ENCODE measurements around the gene GCGR.

Gene GCGR

DNA sequence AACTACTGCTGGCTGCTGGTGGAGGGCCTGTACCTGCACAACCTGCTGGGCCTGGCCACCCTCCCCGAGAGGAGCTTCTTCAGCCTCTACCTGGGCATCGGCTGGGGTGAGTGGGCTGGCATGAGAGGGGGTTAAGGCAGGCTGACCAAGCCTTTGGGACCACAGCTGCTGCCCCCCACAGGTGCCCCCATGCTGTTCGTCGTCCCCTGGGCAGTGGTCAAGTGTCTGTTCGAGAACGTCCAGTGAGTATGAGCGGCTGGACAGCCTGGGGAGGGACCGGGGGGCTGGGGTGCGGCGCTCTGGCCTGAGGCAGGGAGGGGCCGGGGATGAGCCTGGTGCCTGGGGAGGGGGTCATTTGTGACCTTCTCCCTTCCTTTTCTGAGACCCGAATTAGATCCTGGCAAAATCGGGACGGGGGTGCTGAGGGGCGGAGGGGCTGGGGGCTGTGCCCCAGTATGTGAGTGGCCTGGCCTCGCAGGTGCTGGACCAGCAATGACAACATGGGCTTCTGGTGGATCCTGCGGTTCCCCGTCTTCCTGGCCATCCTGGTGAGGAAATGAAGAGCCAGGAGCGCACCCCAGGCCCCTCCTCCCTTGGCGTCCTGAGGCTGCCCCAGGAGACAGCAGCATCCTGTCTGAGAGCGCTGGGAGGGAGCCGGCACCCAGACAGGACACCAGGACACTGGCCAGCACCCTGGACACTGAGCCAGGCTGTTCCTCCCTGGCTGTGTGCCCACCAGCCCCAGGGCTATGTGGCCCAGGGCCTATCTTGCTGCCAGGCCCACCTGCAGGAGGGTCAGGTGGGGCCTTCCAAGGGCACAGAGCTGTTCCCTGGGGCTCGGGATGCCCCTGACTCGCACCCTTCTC lies 8.0 kb downstream of the GCGR start:
- no peak for DNase-seq (ENCODE audit: low read depth in 4 of 4, low spot score in 1 of 4)

DNA sequence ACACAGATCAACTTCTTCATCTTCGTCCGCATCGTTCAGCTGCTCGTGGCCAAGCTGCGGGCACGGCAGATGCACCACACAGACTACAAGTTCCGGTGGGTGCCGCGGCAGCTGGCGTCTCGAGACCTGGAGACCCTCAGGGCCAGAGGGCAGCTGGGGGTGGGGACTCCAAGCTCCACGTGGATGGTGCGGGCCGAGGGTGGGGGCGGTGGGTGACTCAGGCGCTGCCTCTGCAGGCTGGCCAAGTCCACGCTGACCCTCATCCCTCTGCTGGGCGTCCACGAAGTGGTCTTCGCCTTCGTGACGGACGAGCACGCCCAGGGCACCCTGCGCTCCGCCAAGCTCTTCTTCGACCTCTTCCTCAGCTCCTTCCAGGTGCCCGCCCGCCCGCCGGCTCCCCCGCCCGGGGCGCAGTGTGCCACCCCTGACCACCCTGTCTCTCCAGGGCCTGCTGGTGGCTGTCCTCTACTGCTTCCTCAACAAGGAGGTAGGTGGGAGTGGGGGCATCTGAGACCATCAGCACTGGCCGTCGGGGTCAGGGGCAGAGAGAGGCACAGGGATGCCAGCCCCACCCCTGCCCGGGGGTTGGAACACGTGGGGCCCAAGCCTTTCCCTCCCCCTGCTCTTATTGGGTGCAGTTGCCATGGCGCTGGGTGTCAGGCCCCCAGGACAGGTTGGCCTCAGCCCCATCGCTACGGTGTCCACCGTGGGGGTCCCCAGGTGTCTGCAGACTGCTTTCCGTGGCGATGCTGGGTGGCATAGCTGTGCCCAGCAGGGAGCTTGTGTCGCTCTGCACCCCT lies 8.8 kb downstream of the GCGR start:
- no peak for DNase-seq (ENCODE audit: low read depth in 4 of 4, low spot score in 1 of 4)

DNA sequence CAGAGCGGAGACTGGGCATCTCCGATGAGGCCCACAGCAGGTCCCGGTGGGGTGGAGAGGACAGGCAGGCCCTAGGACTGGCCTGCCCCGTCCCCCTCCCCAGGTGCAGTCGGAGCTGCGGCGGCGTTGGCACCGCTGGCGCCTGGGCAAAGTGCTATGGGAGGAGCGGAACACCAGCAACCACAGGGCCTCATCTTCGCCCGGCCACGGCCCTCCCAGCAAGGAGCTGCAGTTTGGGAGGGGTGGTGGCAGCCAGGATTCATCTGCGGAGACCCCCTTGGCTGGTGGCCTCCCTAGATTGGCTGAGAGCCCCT lies 9.4 kb downstream of the GCGR start:
- no peak for DNase-seq (ENCODE audit: low read depth in 4 of 4, low spot score in 1 of 4)

DNA sequence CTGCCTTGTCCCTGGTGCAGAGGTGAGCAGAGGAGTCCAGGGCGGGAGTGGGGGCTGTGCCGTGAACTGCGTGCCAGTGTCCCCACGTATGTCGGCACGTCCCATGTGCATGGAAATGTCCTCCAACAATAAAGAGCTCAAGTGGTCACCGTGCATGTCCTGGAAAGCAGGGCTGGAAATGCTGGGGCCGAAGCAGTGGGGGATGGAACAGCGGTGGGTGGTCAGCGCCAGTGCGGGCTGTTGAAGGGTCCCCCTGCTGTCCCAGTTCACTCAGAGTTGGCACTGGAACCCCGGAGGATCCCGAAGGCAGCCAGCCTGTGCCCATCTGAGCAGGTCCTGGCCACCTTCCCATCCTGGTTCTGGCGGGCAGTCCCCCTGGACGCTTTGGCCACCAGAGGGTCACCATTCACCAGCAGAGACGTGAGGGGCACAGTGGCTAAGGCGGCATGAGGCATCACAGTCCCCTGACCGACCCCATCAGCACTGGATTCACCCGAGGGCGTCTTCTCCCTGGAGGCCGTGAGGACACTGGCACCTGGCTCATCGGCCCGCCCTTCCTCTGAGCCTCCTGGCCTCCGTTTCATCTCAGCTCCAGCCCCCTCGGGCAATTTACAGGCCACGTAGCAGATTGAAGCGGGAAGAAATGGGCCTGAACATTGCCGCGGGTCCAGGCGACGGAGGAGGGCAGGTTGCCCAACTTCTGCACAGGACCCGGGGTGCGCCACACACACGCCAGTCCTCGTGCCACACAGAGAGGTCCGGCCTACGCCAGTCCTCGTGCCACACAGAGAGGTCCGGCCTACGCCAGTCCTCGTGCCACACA lies 10.1 kb downstream of the GCGR start:
- no peak for DNase-seq (ENCODE audit: low read depth in 4 of 4, low spot score in 1 of 4)

DNA sequence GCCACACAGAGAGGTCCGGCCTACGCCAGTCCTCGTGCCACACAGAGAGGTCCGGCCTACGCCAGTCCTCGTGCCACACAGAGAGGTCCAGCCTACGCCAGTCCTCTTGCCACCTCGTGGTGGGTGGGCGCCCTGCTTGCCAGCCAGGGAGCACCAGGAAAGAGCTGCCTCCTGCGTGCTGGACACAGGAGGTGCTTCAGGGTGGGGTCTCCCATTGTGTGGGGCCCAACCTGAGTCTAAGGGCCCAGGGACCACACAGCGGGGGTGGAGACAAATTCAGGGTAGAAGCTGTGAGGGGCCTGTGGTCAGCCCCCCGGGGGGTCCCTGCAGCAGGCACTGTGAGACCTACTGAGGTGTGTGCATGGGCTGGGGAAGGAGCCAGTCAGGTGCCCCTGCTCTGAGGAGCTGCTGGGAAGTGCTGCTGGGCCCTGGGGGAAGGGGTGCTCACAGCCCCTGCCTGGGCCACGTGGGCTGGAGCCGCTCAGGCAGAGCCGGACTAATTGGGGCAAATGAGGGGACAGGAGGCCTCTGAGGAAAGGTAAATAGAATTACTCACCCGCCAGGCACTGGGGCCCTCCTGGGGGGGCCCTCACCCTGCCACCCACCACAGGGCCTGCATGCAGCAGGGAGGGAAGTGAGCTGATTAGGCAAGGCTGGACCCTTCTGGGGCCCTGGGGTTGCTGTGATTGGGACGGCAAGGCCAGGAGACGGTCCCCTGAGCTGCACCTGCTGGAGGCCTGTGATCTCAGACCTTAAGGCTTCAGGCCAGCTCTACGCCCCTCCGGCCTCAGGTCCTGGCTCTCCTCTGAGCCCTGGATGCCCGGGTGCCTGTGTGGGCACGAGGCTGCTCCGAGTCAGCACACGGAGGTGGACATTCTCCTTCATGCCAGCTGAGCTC lies 11.0 kb downstream of the GCGR start:
- no peak for DNase-seq (ENCODE audit: low read depth in 4 of 4, low spot score in 1 of 4)

DNA sequence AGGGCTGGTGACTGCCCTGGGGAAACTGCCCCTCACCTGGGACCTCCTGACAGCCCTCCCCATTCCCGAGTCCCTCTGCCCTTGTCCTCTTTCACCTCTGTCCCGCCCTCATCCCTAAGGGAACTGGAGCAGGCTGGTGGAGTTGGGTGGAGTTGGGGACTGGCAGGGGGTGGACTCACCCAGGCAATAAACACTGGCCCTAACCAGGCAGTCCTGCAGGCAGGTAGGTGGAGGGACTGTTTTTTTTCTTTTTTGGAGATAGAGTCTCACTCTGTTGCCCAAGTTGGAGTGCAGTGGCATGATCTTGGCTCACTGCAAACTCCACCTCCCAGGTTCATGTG lies 11.7 kb downstream of the GCGR start:
- DNase-seq (ENCODE audit: low read depth in 4 of 4, low spot score in 1 of 4): no peak

DNA sequence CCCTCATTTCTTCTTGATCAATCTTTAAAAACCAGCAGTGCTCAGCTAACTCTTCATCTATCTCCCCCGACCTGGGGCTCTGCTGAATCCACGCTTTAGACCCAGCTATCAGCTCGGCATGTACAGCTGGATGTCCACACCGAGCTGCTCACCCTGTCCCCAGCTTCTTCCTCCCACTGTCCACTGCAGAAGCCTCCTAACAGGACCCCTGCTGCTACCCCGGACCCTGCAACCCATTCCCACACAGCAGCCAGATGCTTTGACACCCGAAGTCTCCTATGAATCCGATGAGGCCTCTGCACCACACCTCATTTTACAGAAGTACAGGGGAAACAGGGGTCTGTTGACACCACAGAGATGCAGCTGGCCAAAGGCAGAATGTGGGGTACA lies 13.8 kb downstream of the GCGR start:
- DNase-seq (ENCODE audit: low read depth in 4 of 4, low spot score in 1 of 4): no peak

DNA sequence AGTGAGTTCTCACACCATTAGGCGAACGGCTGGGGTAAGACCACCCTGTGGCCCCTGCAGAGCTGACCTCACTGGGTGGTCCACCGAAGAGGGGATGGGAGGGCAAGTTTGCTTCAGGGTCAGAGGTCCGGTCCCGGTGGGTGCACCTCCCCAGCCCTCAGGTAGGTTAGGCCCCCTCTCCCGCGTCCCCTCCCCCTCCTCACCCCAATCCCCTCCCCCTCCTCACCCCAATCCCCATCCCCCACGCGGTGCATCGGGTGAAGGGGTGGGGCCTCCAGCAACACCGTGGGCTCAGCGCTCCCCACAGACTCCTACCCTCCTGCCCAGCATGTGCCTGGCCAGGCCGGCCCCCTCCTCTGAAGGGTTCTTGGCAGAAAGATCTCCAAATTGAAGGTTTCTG lies 15.8 kb downstream of the GCGR start:
- DNase-seq (ENCODE audit: low read depth in 4 of 4, low spot score in 1 of 4): no peak

DNA sequence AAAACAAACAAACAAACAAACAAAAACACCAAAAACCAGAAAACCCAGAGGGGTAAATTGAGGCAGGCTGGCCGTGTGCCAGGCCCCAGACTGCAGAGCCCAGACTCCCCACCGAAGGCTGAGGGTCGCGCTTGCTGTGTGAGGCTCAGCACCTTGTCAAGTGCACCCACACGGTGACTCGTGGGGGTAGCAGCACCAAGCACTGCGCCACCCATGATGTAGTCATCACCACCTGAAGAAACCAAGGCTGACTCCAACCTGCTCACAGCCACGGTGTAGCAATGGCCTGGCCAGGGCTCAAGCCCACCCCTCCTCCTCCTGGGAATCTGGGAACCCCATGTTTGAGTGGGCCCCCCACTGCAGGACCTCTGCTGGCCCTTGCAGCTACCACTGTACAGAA lies 17.2 kb downstream of the GCGR start:
- DNase-seq (ENCODE audit: low read depth in 4 of 4, low spot score in 1 of 4): no peak

DNA sequence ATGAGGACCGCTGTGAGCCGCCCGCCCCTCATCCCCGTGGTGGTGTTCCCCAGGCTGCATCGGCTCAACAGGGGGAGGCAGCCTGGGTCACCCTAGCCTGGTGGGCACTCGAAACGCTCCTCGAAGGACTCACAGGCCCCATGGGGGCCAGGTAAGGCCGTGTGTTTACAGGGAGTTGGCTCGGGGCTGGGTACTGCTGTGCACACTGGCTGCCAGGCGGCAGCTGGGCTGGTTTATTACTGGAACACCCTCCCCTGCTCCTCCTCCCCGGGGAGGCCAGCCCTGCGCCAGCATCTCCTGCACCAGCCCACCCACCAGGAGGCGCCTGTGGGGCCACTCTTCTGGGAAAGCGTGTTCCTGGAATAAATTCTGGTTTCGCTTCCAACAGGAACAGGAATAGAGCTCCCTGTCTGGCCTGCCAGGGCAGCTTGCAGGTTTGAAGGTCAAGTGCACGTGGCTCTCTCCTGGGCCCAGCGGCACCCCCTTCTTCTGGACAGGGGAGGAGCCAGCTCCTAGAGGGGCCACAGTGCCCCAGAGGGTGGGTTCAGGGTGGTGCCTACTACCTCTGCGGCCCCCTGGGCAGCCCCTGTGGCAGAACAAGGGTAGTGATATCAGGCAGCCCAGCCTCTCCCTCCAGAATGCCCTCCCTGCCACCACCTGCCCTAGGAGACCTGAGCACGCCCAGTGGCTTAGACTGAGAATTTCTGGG lies 17.8 kb downstream of the GCGR start:
- no peak for DNase-seq (ENCODE audit: low read depth in 4 of 4, low spot score in 1 of 4)

DNA sequence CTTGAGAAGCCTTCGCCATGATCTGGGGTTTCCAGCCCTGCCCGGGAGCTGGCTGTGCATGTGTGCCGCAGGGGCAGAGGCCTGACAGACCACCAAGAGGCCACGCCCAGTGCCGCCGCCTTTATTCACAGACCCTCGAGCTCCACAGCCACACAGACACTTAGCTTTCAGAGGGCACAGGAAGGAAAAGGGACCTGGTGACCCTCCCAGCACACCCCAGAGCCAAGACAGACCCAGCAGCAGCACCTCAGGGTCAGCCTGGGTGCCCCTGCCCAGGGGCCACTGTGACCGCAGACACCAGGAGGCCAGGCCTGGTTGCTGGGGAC lies 18.3 kb downstream of the GCGR start:
- DNase-seq (ENCODE audit: low read depth in 4 of 4, low spot score in 1 of 4): no peak

DNA sequence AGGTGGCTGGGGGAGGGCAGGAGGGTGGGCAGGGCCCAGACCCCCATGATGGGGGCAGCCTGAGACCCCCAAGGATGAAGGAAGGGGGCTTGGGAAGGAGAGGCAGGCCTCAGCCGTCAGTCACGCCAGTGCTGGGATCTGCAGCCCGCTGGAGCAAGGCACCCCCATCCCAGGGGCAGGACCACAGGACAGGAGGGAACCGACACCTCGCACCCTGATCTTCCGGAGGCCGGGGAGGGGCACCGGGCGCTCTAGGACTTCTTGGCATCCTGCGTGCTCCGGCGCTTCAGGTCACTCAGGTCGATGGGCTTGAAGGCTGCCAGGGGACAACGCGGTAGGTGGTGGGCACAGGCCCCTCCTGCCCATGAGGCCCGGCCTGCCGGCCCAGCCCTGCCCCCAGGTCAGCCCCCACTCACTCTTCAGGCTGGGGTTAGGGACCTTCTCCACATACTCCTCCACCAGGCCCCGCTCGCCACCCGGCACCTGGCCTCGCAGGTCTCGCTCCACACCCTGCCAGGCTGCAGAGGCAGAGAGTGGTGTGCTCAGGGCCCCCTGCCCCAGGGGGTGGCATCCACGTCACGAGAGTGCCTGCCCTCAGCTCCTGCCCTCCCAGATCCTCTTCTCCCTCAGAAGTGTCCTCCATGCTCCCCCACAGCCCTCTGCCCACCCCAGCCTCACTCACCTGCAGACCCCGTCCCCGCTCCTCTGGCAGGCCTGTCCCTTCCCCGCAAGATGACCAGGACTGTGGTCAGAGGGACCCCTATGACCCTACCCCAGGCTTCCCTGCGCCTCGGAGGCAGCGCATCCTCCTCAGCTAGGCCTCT lies 19.3 kb downstream of the GCGR start:
- DNase-seq (ENCODE audit: low read depth in 4 of 4, low spot score in 1 of 4): no peak

DNA sequence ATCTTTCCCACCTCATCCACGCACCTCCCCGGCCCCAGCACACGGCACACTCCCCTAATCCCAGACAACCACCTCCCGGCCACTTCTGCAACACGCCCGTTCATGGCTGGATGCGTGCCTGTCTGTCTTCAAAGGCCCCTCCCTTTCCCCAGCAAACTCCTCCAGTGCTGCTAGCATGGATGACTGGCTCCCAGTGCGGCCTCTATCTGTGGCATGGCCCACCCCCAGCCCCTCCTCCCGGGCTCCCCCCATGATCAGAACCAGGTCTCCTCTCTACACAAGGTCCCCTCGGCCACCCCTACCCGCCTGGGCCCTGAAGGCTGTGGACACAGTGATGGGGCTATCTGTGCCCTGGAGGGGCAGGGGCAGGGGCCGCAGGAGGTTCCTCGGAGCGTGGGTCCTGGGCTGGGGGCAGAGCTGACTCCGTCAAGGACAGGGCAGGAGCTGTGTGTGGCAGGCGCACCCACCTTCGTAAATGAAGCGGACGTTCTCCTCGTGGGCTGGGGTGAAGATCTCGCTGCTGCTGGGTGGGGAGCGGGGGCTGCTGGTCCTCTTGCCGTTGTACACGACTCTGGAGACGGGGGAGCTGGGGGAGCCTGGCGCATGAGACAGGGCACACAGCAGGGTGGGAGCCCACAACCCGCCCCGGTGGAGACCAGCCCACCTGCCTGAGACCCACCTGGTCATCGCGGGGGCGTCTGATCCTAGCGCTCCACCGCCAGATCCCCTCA lies 20.0 kb downstream of the GCGR start:
- no peak for DNase-seq (ENCODE audit: low read depth in 4 of 4, low spot score in 1 of 4)

DNA sequence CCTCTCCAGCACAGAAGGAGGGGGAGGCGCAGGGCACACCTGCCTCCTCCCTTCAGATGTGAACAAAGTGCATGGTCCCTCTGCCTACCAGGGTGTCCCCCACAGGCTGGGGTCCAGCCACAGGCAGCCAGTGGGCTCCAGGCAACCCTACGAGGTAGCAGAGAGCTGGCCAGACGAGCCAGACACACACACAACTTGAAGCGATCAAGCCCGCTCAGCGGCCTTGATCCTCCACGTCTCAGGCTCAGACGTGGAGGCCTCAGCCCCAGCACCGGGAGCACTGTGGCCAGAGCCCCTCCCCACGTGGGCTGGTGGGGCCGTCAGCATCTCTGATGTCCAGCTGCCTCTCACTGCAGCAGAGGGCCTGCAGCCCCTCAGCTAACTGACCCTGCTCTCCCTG lies 20.6 kb downstream of the GCGR start:
- no peak for DNase-seq (ENCODE audit: low read depth in 4 of 4, low spot score in 1 of 4)

DNA sequence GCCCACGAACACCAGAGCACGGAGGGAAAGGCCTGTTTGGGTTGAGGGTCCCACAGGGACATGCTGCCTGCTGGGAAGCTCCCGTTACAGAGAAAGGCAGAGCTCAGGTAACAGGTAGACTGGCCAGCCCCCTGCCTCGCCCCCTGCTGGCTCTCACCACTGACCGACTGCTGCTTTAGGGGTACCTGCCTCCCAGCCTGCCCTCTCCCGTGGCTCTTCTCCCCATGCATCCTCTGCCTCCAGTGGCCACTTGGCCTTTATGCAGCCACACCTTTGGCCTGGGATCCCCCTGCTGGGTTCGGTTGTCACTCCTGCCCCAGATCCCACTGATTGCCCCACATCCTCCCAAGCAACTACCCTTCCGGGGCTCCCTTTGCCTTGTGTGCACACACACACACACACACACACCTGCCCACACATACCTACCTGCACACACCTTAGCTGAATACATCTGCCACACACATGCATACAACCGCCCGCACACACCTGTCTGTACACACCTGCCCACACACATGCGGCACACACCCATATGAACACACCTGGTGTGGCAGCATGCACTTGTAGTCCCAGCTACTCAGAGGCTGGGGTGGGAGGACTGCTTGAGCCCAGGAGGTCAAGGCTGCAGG lies 22.0 kb downstream of the GCGR start:
- no peak for DNase-seq (ENCODE audit: low read depth in 4 of 4, low spot score in 1 of 4)

DNA sequence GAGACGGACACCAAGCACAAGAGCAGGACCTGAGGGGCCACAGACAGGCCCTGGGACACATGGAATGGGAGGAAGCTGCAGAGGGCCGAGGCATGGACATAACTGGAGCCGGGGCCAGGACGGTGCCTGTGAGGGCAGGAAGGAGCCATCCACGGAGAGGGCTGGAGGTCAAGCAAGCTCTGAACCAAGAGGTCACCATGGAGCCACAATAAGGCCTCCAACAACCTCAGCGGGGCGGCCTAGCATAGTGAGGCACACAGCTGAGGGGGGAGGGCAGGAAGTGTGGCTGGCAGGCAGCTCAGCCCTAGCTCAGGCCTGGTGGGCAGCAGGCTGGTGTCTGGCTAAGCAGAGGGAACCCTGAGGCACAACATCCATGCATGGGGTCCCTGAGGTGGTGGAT lies 24.7 kb downstream of the GCGR start:
- no peak for DNase-seq (ENCODE audit: low read depth in 4 of 4, low spot score in 1 of 4)

DNA sequence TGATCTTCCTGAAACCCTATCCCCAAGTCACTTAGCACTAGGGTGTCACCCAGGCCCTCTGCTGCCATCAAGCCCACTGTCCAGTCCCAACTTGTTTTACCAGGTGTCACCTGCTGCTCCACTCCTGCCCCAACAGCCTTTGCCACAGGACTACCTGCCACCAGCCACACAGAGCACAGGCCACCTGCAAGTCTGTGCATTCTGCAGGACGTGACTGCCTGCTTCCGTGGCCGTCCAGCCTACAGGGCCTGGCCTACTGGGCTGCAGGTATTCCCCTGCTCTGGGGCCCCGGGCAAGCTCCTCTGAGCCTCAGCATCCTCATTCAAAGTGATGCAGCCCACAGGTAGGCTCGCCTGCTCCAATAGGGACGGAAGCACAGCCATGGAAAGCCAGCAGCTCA lies 25.9 kb downstream of the GCGR start:
- no peak for DNase-seq (ENCODE audit: low read depth in 4 of 4, low spot score in 1 of 4)

DNA sequence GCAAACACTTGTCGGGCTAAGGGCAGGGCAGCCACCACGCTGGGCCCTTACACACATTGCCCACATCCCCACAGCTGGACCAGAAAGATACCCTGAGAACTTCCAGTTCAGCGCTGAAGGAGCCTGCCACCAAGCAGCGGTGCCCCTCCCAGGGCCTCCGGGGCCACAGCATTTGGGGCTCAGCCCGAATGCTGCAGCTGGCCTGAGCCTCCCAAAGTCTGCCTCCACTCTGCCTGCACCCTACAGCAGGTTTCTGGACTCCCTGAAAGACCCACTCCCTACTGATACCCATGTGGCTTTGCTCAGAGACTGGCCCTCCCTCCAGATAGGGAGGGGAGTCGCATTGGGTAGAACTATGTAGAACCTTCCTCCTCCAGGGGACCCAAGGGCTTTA lies 27.6 kb downstream of the GCGR start:
- DNase-seq (ENCODE audit: low read depth in 4 of 4, low spot score in 1 of 4): no peak
